IMR-90 (cell line): ENCODE measurements around the gene KCNV2.

Experiments
- CTCF ChIP-seq: conservative IDR thresholded peaks from 2 replicates; pipeline ENCODE4 v1.5.1; 2012; ENCODE audit warnings: mild to moderate bottlenecking, low read depth, low read length, improper control_type of control experiment
- FOS ChIP-seq: fragments of 150-350 bp; IDR thresholded peaks from 2 replicates; pipeline ENCODE4 v1.6.1; 2016; ENCODE audit warnings: low read depth, low read length
- POLR2A ChIP-seq: IDR thresholded peaks from 2 replicates; pipeline ENCODE4 v1.6.1; 2012; ENCODE audit warnings: mild to moderate bottlenecking, low read depth, low read length

GRCh38 chr9:2691212-2691611, 26.1 kb upstream of the KCNV2 start:
- no peak for TF ChIP-seq CTCF
- TF ChIP-seq POLR2A, result no peak
- no peak for TF ChIP-seq FOS
